LHCN-M2 (cell line): ENCODE results near the gene FOSL1. TPM values are rescaled to one million over a fixed set of nuclear protein-coding genes. Genes with fewer than 3 reads are reported as not detected.

Experiments
- DNase-seq: peaks from one replicate; pipeline ENCODE4 v3.0.0-alpha.2; 2012; ENCODE audit warnings: low read depth
- polyA plus RNA-seq: library from polyadenylated mRNA; unstranded; fragments of >200 nt; gene quantifications from one replicate; pipeline ENCODE4 v1.2.1, GENCODE V29; 2012; ENCODE audit warnings: missing spikeins
- total RNA-seq: library from RNA; depleted of rRNA; stranded (reverse); fragments of >200 nt; gene quantifications from 2 replicates; pipeline ENCODE4 v1.2.3, GENCODE V29; 2014; rRNA removed

FOSL1 gene
- 257 and 266 TPM in 2 replicates for total RNA-seq
- 146 TPM for polyA plus RNA-seq

GRCh38 chr11:65900125-65900898 is at the start of gene FOSL1:
Gene FOSL1 (minus strand): TSS chr11:65900388. CDS start chr11:65900339, 49 bp downstream.
- peak; percentile 97 for DNase-seq

DNA sequence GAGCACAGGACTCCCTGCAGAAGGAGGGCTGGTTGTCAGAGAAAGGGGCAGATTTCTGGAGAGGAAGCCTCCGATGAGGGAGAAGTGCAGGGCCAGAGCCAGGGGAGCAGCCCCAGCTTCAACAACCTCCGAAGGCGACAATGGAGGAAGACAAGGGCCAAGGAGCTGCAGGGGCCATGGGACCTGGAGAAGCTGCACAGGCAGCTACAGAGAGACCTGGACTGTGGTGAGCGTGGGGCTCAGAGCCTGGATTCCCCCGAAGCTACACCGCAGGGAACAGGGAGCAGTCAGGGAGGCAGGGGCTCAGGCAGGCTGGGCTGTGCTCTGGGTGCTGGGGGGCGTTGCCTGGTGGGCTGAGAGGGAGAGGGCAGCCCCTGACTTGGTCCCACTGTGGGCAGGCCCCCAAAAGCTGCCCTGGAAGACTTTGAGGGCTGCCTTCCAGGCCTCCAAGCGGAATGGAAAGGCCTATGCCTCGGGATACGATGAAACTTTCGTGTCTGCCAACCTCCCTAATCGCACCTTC is 47.5 kb upstream of the FOSL1 start:
- no peak for DNase-seq

GRCh38 chr11:65947133-65947532 is 46.9 kb upstream of the FOSL1 start:
- no peak for DNase-seq

- no peak for DNase-seq
Measured at GRCh38 chr11:65946655-65947054, 46.5 kb upstream of the FOSL1 start.

DNA sequence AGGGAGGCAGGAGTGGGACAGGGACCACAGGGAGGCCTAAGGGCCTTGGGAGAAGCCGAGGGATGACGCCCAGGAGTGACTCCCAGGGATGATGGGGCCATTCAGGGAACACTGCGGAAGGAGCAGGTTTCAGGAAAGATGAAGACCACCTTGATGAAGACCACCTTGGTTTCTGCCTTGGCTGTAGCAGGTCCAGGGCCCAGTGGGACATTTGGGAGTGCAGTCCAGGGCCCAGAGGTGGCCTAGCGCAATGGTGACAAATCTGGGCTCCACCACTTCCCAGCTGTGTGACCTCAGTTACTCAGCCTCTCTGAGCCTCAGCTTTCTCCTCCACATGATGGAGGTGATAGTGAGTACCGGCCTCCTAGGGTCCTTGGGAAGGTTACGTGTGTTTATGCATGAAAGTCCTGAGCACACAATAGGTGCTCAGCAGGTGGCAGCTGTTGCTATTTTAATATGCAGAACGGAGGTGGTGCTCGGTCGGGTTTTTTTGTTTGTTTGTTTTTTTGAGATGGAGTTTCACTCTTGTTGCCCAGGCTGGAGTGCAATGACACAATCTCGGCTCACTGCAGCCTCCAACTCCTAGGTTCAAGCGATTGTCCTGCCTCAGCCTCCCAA is 45.9 kb upstream of the FOSL1 start:
- no peak for DNase-seq

GRCh38 chr11:65945430-65945911 is 45.3 kb upstream of the FOSL1 start, which contains the start of gene TSGA10IP:
Gene TSGA10IP (plus strand): TSS chr11:65945480. CDS start chr11:65945676, 196 bp downstream.
- no peak for DNase-seq

DNA sequence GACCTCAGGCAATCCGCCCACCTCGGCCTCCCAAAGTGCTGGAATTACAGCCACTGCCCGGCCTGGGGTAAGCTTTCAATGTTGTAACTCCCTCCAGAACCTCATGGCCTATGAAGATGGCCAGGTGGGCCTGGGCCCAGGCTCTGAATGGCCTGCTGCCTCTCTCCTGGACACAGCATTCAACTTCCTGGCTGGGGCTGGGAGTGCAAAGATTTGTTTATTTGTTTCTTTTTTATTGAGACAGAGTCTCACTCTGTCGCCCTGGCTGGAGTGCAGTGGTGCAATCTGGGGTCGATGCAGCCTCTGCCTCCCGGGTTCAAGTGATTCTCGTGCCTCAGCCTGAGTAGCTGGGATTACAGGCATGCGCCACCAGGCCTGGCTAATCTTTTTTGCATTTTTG is 44.6 kb upstream of the FOSL1 start:
- no peak for DNase-seq

- DNase-seq: no peak
Measured at GRCh38 chr11:65944191-65944590, 44.0 kb upstream of the FOSL1 start.

GRCh38 chr11:65942531-65942930 is 42.3 kb upstream of the FOSL1 start:
- DNase-seq: no peak

DNA sequence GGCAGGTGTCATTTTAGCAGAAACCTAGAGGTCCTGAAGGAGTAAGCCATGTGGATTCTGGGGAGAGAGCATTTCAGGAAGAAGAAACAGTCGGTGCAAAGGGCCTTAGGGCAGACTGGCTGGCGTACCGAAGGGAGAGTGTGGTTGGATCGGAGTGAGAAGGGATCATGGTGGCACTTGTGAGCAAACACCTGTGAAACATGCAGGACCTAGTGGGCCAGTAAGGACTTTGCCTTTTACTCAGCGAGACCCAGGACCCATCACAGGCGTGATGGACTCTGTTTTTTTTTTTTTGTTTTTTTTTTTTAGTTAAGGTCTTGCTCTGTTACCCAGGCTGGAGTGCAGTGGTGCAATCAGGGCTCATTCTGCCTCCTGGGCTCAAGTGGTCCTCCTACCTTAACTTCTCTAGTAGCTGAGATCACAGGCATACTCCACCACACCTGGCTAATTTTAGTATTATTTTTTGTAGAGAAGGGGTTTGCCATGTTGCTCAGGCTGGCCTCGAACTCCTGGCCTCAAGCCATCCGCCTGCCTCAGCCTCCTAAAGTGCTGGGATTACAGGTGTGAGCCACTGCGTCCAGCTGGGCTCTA is 41.6 kb upstream of the FOSL1 start:
- DNase-seq: no peak

DNA sequence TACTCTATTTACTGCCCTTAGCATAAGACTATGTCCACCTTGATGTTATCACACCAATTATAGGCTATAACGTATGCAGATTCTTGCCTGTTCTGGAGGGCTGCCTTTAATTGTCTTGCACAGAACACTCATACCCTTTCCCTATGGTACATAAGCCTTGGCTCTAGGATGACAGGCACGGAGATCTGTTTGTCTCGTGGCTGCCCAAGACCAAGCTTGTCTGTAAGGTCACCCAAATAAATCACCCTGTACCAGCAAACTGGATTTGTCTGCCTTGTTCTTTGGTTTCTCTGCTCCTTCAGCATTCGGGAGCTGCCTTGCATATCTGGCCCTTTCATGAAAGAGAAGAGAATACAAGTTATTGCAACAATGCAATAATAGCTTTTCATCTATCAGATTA is 37.6 kb upstream of the FOSL1 start:
- DNase-seq: no peak

- DNase-seq: peak; percentile 55
Measured at GRCh38 chr11:65934014-65934413, 33.8 kb upstream of the FOSL1 start.

DNA sequence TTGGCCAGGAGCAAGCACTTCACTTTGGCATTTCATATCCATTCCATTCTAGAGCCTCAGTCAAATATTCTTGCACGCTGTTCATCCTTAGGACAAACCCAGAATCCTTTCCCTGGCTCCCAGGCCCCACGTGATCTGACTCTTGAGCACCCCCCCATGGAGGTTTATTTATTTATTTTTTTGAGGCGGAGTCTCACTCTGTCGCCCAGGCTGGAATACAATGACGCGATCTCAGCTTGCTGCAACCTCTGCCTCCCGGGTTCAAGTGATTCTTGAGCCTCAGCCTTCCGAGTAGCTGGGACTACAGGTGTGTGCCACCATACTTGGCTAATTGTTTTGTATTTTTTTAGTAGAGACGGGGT is 32.4 kb upstream of the FOSL1 start:
- DNase-seq: no peak

- no peak for DNase-seq
Measured at GRCh38 chr11:65931773-65932557, 31.8 kb upstream of the FOSL1 start.

GRCh38 chr11:65928667-65929066 is 28.5 kb upstream of the FOSL1 start:
- DNase-seq: no peak

GRCh38 chr11:65927904-65928397 is 27.8 kb upstream of the FOSL1 start:
- DNase-seq: no peak

- DNase-seq: no peak
Measured at GRCh38 chr11:65925397-65925796, 25.2 kb upstream of the FOSL1 start.

GRCh38 chr11:65922565-65922964 is 22.4 kb upstream of the FOSL1 start:
- DNase-seq: no peak

- DNase-seq: no peak
Measured at GRCh38 chr11:65921876-65922275, 21.7 kb upstream of the FOSL1 start.

- no peak for DNase-seq
Measured at GRCh38 chr11:65921033-65921555, 20.9 kb upstream of the FOSL1 start.

DNA sequence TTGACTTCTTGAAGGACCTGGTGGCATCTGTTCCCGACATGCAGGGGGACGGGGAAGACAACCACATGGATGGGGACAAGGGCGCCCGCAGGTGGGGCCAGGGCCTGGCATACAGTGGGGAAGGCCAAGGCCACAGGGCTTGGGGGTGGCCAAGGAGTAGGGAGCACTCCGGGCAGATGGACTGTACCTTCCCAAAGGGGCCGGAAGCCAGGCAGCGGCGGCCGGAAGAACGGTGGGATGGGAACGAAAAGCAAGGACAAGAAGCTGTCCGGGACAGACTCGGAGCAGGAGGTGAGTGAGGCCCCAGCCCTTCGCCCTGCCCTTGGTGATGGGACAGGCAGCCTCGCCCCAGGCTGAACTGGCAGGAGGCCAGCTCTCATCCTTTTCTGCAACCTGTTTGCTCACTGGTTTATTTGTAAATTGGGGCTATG is 20.2 kb upstream of the FOSL1 start:
- DNase-seq: no peak
